ENCODE results near the gene BAIAP2L1. TPM values are rescaled to one million over a fixed set of nuclear protein-coding genes. Genes with fewer than 3 reads are reported as not detected.

Gene BAIAP2L1
- total RNA-seq, 1 donor from 2014 or later = 2.1 TPM

- H3K27me3 ChIP-seq (ENCODE audit: low read depth) = no peaks in the 10 kb centered on the region
- no peak for DNase-seq
- intact Hi-C loops (cut with micrococcal nuclease) = no loop called here
- TF ChIP-seq CTCF (IDR thresholded peaks at IDR 0.05; ENCODE audit: borderline replicate concordance) = no peak
- no peak overlapping the region for H3K27ac ChIP-seq (replicated peaks)
- no peak overlapping the region for H3K4me3 ChIP-seq
- no peaks in the 10 kb centered on the region for H3K36me3 ChIP-seq
- no peaks in the 10 kb centered on the region for H3K9me3 ChIP-seq (replicated peaks)
- H3K4me1 ChIP-seq = no peaks in the 10 kb centered on the region
Observed at GRCh38 chr7:98267303-98267702, 133.6 kb downstream of the BAIAP2L1 start.

GRCh38 chr7:98266840-98267239 is 134.1 kb downstream of the BAIAP2L1 start:
- Histone ChIP-seq H3K27me3 (ENCODE audit: low read depth) (no peaks in the 10 kb centered on the region), H3K9me3 (replicated peaks) (no peaks in the 10 kb centered on the region), H3K4me1 (no peaks in the 10 kb centered on the region), H3K36me3 (no peaks in the 10 kb centered on the region), H3K27ac (replicated peaks) (no peak overlapping the region), H3K4me3 (no peak overlapping the region)
- DNase-seq = no peak
- peak; percentile 41 for TF ChIP-seq CTCF (IDR thresholded peaks at IDR 0.05; ENCODE audit: borderline replicate concordance)
- intact Hi-C loops (cut with micrococcal nuclease) = no loop called here

DNA sequence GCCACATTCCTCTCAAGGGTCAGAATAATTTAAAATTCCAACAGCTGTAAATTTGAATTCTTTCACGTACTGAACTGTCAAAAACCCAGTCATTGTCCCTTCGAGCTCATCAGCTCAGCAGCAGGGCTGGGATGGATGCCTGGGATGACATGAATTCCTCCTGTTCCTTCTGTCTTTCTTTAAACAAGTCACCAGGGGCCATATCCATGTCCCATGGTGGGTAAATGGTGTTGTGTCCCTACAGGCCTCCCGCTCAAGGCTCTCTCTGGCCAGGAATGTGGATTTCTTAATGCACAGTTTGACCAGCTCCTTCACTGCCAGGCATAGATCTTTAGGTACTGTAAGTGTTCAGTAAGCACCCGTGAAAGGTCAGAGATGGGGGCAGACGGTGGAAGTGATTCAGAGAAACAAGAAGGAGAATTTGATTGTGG is 135.0 kb downstream of the BAIAP2L1 start:
- no peaks in the 10 kb centered on the region for H3K27me3 ChIP-seq (ENCODE audit: low read depth)
- intact Hi-C loops (cut with micrococcal nuclease) = no loop called here
- no peaks in the 10 kb centered on the region for H3K4me1 ChIP-seq
- TF ChIP-seq CTCF (IDR thresholded peaks at IDR 0.05; ENCODE audit: borderline replicate concordance) = no peak
- peaks cover 6% of the 10 kb centered on the region for H3K36me3 ChIP-seq
- H3K9me3 ChIP-seq (replicated peaks) = no peaks in the 10 kb centered on the region
- H3K4me3 ChIP-seq = no peak overlapping the region
- no peak for DNase-seq
- no peak overlapping the region for H3K27ac ChIP-seq (replicated peaks)

- Histone ChIP-seq H3K27ac (replicated peaks) (no peak overlapping the region), H3K9me3 (replicated peaks) (no peaks in the 10 kb centered on the region), H3K4me3 (no peak overlapping the region), H3K27me3 (ENCODE audit: low read depth) (no peaks in the 10 kb centered on the region), H3K4me1 (peaks cover 9% of the 10 kb centered on the region), H3K36me3 (peaks cover 26% of the 10 kb centered on the region)
- DNase-seq = no peak
- TF ChIP-seq CTCF (IDR thresholded peaks at IDR 0.05; ENCODE audit: borderline replicate concordance) = no peak
- intact Hi-C loops (cut with micrococcal nuclease) = no loop called here
Observed at GRCh38 chr7:98257701-98258100, 143.2 kb downstream of the BAIAP2L1 start.

DNA sequence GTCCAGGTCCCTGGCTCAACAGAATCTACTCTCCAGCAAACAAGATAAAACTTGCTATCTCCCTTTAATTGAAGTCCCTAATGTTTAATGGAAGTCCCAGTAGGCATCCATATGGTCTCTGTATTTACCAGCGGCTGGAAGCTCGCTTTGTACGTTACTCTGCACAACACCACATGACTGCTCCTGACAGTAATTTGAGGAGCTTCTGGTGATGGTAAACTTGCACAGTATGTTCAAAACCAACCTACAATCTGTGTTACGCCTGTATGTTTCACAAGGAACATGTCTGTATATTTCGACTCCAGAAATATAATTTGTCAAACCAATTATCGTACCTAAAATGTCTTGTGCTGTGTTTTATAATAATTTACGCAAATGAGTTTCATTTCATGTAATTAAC is 144.5 kb downstream of the BAIAP2L1 start:
- H3K36me3 ChIP-seq = peaks cover 26% of the 10 kb centered on the region
- H3K4me3 ChIP-seq = no peak overlapping the region
- no peak for TF ChIP-seq CTCF (IDR thresholded peaks at IDR 0.05; ENCODE audit: borderline replicate concordance)
- intact Hi-C loops (cut with micrococcal nuclease) = no loop called here
- H3K4me1 ChIP-seq = peaks cover 19% of the 10 kb centered on the region
- no peak for DNase-seq
- no peak overlapping the region for H3K27ac ChIP-seq (replicated peaks)
- H3K27me3 ChIP-seq (ENCODE audit: low read depth) = no peaks in the 10 kb centered on the region
- H3K9me3 ChIP-seq (replicated peaks) = no peaks in the 10 kb centered on the region

Data from left ventricle myocardium inferior (tissue), 1 donor.